CD4-positive, alpha-beta T cell treated with Interleukin-17A for 1 hour (primary cell): ENCODE results near the gene NEGR1.

Experiments
- DNase-seq: peaks from one replicate; pipeline ENCODE4 v3.0.0-alpha.2; 2020

NEGR1 gene

DNA sequence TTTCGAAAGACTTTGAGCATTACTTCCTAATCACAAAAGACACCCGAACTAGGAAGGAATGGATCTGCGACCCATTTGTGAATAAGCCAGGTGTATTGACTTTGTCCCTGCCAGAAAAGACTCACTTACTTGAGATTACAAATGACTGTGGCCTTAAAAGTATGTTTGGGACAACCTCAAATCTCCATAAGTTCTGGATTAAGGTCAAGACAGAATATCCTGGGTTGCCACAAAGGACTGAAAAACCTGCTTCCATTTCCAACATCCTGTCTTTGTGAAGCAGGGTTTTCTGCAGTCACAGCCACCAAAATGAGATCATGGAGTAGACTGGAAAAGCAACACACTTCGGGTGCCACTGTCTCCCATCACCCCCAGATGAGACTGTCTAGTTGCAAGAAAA, 664.1 kb downstream of the NEGR1 start:
- DNase-seq = no peak

DNA sequence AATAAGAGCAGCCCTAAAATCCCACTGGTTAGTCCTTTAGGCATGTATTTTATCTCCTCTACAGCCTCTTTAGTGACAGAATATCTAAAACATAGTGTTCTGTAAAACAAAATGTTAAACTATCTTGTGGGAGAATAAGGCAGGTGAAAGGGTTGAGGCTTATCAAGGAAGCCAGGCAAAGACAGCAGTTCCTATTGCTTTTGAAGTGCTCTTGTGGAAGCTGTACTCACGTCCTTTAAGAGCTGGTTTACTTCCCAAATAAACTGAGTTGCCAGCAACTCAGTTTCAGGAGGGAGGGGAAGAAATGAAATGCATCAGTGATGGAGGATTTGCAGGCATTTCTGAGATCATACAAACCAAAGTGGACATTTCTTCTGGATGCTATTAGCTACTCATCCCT, 671.9 kb downstream of the NEGR1 start:
- DNase-seq = no peak

DNA sequence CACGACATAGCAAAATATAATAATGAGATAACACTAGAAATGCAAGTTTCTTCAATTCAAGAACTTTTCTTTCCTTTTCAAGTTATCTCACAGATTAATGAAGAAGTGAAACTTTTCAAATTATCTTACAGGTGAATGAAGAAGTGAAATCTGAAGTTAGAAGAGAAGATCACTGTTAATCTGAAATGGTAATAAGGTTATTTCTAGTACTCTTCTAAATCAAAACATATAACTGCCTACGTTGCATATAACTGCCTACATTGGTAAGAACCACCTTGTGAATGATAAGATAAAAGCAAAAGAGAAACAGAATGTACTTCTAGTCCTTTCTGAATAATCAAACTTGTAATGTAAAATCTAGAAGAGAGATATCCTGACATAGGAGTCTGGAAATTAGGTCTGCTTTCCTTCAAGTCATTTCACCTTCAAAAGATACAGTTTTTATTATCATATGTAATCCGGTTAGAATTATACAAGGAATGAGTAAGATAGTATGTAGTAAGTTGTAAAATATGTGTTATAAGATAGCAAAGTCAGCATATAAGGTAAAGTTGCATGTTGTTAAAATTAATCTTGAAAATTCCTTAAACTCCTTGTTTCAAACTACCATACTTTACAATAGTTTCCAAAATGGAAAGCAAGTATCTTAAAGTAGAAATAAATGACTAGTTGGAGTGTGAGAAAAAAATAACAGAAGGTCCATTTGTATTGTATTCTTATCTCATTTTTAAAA, 679.1 kb downstream of the NEGR1 start:
- no peak for DNase-seq

GRCh38 chr1:71600023-71600422, 682.3 kb downstream of the NEGR1 start:
- no peak for DNase-seq

DNA sequence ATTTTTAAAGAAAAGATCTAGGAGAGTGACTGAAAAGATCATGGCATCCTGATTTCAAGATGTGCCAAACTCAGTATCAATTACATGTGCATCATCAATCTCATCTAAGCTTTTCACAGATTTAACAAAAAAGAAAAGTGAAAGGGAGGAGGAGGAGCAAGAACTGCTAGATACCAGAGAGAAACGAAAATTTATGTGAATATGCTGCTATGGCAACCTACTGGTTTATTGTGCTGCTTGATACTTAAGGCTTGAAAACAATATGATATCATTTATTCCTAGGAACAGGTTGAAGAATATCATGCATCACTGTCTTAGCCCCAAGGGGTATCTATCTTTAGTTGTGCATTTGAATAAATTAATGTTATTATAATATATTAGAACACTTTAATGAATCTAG, 683.0 kb downstream of the NEGR1 start:
- DNase-seq = no peak

DNA sequence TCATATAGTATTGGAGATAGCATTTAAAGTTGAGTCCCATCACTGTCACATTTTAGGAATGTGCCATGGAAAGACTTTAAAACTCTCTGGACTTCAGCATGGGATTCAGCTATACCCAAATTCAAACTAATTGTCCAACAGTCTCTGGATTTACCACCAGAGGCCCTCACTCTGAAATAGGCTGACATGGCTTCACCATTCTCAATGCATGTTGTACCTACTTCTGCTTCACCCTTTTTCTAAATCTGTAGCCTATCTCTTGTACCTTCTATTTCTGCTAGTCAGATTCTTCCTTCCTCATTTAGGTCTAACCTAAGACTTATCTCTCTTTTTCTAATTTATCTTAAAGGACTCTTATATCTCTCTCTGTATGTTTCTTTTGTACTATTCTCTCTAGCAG, 688.8 kb downstream of the NEGR1 start:
- DNase-seq = no peak

DNA sequence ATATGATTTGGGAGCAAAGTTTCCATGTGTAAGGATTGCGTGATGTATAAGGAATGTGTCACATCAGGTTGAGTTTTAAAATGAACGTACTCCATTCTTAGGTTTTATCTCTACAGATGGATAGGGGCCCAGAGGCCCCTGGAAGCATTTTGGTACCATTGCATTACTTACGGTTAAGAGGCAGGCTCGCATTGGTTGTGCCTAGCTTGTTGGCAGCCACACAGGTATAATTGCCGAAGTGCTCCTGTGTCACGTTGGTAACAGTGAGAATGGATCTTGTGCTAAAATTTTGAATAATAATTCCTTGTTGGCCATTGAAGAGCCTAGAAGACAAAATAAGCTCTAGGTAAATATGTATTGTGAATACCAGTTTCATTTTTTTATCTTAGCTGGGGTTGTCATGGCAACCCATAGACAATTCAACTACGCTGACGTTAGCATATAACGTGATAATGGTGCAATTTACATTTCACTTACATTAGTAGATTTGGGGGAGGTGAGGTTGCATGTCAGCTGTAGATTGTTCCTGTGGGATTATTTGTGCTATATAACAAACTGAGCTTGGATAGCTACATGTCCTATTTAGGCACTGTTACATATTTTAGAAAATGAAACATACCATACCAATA, 689.6 kb downstream of the NEGR1 start:
- no peak for DNase-seq

DNA sequence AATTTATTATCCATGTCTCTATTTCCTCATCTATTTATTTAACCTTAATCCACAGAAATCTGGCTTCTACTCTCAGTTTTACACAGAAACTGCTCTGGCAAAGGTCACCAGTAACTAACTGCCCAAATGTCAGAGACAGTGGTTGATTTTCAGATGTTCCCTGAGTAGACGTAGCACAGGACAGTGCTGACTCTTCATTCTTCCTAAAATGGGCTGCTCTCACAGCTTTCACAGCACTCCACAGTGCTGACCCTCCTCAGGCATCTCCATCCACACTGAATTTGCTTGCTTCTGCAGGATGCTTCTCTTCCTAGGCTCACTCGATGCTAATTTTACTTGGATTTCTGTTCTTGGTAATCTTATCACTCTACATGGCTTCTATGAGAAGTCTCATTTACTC, 693.3 kb downstream of the NEGR1 start:
- DNase-seq = no peak

DNA sequence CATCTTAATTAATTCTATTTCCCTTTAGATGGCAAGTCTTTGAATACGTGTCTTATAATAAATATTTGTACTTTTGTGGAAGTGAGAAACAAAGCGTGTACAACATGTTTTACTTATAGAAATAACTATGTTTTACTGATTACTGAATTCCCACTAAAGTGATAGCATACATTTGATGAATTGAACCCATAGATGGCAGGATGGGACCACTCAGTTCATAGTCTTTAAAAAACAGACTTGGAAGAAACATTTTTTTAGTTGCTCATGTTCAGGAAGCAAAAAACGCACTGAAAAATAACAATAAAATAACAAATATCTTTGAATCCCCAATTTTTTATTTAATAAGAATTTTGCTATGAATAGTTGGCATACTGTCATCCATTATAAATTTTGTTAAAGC, 694.4 kb downstream of the NEGR1 start:
- no peak for DNase-seq

- no peak for DNase-seq
Measured at GRCh38 chr1:71586030-71586429, 696.3 kb downstream of the NEGR1 start.

- DNase-seq = no peak
Measured at GRCh38 chr1:71583756-71584155, 698.6 kb downstream of the NEGR1 start.

DNA sequence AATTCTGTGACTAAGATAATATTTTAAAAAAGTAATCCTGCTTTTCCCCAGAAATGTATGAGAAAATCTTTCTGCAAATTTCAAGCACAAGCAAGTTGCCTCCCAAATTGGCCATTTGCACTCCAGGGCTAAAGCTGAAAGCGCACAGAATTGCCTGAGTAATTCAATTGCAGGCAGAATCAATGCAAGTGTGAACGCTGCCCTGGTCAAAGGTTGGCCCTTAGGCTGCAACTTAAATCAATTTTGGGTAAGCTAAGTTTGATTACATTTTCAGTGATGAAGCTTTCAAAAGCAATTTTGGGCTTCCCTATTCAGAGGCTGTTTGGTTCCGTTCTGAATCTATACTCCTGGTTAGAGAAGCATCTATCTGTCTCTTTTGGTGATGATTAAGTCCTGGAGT, 699.7 kb downstream of the NEGR1 start:
- no peak for DNase-seq

DNA sequence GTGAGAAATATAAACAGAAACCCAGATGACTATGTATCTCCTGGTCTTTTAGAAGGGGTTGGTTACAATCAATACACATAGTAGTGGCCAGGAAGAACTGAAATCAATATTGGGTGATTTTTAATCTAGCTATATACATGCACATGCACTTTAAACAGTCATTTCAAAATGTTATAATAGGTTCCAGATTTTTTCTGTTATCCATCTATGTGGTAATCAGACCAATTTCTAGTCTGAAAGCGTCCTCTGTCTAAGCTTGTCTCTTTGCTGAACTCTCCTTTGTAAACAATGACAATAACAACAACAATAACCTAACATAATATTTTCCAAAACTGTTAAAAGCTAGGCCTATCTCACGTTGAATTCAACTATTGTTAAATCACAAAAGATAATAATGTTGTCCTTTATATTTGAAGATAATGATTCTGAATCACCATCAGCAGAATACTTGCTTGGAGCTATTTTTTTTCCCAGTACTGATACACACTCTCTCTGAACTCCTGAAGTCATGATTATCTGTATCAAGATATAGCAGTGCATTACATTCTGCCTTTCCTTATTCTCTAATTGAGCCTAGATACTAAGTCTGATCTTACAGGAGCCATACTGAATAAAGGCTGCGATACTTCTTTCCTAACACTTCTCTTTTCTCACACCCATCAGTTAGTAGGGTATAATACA, 704.7 kb downstream of the NEGR1 start:
- DNase-seq = no peak

GRCh38 chr1:71572038-71572437, 710.3 kb downstream of the NEGR1 start:
- no peak for DNase-seq

DNA sequence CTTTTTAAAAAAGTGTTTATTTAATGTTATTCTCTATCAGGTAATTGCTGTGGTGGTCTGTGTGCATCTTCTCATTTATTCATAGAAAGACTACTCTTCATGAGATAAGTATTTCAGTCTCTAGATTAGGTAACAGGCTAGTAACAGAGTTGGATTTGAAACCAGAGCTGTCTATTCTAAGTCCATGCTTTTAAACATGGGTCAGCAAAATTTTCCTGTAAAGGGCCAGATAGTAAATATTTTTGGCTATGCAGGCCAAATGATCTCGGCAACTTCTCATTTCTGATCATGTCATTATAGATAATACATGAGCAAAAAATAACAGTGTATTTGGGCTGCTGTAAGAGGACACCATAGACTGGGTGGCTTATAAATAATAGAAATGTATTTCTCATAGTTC, 715.9 kb downstream of the NEGR1 start:
- no peak for DNase-seq

- DNase-seq = no peak
Measured at GRCh38 chr1:71565831-71566230, 716.5 kb downstream of the NEGR1 start.

GRCh38 chr1:71565262-71565661, 717.1 kb downstream of the NEGR1 start:
- no peak for DNase-seq

DNA sequence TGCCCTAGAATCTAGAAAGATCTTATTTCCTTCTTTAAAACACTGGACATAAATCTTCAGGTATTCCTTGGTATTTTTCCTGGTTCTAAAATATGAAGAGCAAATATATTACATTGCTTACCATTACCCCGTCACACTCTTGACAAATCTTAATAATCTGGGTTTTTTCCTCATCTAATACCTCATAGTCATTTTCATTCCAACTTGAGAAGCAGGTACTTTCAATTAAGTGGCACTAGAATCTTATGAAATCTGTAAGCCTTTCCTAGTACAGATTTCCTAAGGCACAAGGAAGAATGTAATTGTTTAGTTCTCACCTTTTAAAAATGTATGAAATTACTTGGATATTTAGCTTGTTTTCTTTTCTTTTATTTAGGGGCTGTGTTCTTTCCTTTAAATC, 720.0 kb downstream of the NEGR1 start:
- no peak for DNase-seq

GRCh38 chr1:71561729-71562128, 720.6 kb downstream of the NEGR1 start:
- no peak for DNase-seq

- DNase-seq = no peak
Measured at GRCh38 chr1:71561206-71561605, 721.1 kb downstream of the NEGR1 start.

GRCh38 chr1:71559880-71560279, 722.5 kb downstream of the NEGR1 start:
- no peak for DNase-seq

- DNase-seq = no peak
Measured at GRCh38 chr1:71557138-71557537, 725.2 kb downstream of the NEGR1 start.

- no peak for DNase-seq
Measured at GRCh38 chr1:71548398-71548890, 733.9 kb downstream of the NEGR1 start.

DNA sequence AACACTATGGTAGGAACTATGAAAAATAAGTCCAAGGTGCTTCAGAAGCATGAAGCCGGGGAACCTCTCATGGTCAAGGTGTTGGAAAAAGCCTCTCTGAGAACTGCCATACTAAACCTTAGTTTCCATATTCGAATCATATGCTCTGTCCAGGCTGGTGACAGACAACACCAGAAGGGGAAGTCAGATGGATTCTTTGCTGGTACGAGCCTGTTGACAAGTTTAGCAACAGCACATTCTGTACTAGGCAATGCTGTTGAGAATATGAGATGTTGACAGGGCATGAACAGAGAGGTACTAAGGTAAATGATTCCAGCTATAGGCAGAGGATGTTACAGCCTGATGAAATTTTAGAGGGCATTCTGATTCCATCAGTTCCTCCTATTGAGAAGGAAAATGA, 740.2 kb downstream of the NEGR1 start:
- no peak for DNase-seq
